GM21717 (cell line): ENCODE measurements around the gene TRIM25.
"Not testable (repeated sequence)": the region's sequence is repeated elsewhere in the genome, so short reads cannot be mapped to it uniquely, and the experiment has no call there.

Experiments used
- ATAC-seq: cut with Tn5 transposase; IDR thresholded peaks from one replicate; pipeline ENCODE4 v1.9.1; 2021; ENCODE audit warnings: mild to moderate bottlenecking, moderate library complexity; ENCODE audit not compliant: unreplicated experiment

The TRIM25 gene, protein sequence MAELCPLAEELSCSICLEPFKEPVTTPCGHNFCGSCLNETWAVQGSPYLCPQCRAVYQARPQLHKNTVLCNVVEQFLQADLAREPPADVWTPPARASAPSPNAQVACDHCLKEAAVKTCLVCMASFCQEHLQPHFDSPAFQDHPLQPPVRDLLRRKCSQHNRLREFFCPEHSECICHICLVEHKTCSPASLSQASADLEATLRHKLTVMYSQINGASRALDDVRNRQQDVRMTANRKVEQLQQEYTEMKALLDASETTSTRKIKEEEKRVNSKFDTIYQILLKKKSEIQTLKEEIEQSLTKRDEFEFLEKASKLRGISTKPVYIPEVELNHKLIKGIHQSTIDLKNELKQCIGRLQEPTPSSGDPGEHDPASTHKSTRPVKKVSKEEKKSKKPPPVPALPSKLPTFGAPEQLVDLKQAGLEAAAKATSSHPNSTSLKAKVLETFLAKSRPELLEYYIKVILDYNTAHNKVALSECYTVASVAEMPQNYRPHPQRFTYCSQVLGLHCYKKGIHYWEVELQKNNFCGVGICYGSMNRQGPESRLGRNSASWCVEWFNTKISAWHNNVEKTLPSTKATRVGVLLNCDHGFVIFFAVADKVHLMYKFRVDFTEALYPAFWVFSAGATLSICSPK

DNA sequence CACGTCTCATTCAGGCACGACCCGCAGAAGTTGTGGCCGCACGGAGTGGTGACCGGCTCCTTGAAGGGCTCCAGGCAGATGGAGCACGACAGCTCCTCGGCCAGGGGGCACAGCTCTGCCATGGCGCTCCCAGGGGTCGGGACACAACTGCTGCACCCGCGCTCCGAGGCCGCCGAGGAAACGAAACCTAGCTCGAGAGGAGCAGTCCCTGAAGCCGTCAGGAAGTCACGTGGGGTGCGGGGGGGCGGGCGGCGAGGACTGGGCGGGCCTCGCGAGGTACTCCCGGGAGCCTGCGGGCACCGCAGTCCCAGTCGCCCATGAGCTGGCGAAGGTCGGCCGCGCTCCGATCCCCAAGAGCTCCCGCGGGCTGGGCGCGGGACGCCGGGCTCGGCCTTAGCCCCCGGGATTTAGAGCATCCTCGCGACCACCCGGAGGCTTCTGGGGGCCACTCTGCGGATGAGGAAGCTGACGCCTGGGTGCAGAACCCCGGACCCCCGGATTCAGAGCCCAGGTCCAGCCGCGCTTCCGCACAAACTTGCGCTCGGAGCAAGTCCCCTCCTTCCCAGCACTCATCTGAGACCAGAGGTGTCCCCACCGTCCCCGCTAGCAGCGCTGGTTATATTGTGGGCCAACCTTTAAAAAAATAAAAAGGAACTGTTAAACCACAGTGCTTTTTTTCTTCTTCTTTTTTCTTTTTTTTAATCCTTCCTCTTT lies at the start of gene TRIM25:
TSS of gene TRIM25 (minus strand) at position 183 of the 714 bp plus-strand sequence. CDS start at position 122, 61 bp downstream.
- peak; percentile 76 for ATAC-seq

DNA sequence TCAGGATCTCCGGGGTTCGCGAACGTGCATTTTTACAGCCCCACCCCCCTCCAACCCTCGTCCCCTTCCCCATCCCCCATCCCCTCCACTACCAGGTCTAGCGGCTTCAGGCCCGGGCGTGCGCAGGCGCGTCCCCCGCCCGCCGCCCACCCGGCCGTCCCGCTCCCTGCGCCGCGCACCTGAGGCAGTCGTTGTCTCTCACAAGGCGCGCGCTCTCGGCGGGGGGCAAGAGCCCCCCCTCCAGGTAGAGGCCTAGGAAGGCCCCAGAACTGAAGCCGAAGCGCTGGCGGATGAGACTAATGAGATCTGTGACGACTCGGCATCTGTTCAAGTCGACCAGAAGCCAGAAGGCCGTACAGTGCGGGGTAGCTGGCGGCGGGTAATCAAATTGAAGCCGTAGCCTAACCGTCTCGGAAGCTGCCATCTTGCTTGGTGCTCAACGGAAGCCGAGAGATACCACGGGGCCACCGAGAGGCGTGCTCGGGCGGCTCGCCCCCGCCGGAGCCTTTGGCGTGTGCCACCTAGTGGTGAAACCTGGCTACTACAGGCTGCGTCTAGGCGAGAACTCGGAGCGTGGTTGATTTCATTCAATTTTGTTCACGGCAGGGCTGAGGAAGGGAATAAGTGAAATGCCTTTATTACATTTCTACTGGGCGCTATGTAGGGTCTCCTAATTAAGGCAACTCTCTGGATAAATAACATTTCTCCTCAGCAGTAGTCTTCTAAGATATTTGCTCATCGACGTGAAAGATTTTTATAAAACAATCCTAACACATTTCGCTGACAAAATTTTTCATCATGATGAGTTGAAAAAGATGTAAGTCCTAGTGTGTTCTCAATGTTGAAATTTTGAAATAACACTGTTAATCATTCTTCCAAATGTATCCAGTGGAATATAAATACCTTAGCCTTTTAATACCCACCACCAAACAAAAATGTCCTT lies 47.0 kb upstream of the TRIM25 start, which contains the start of gene COIL:
TSS of gene COIL (minus strand) at position 455 of the 943 bp plus-strand sequence. CDS start at position 424, 31 bp downstream.
- peak; percentile 94 for ATAC-seq

DNA sequence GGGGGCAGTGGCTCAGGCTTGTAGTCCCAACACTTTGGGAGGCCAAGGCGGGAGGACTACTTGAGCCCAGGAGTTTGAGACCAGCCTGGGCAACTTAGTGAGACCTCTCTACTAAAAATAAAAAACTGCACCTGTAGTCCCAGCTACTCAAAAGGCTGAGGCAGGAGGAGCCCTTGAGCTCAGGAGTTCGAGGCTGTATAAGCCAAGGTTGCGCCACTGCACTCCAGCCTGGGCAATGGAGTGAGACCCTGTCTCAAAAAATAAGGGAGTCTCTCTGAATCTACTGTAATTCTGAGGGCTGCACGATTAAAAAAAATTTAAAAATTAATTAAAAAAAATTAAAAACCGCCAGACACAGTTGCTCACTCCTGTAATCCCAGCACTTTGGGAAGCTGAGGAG lies 43.1 kb upstream of the TRIM25 start:
- ATAC-seq, result no peak

DNA sequence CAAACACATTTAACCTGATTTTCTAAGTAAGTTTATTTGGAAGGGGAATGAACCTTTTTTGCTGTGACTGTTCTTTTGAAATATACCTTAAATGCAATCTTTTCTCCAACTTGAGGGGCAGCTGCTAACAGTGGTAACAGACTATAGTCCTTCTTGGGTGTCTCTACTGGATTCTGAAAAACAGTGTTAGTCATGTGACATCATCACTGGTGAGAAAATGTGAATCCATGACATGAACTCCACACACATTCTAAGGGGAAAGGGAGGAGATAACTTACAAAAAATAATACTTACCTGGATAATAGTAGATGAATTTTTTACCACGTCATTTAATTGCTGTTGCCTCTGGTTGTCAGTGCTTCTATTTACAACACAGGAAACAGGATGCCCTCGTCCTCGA lies 35.7 kb upstream of the TRIM25 start:
- no peak for ATAC-seq

DNA sequence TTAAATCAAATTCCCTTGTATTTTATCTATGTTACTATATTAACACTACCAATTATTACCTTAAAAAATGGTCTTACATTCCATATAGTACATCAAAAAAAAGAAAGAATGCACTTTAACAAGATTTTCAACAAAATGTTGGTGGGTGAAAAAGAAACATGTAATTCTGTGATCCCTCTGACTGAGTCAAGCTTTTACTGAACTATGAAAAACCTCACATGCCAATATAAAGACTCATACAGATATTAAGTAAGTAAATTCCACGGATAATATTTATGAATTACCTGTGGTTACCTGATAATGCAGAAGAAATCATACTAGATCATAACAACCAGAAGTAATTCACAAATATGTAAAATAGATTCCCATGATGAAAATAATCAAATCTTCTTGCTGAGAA lies 34.6 kb upstream of the TRIM25 start:
- no peak for ATAC-seq

DNA sequence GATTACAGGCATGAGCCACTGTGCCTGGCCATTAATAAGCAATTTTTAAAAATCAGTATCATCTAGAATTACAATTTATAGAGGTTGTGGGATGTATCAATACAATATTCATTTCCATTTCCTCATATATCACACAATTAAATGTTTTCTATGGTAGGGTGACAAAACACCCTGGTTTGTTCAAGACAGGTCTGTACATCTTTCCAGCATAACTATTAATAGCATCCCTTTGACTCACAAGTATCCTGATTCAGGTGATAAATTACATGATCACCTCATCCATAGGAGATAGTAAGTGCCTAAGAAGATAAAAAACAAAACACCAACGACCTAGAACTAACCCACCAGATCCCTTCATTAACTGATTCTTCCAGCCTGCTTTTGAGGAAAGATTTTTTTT lies 33.9 kb upstream of the TRIM25 start:
- ATAC-seq, result no peak

DNA sequence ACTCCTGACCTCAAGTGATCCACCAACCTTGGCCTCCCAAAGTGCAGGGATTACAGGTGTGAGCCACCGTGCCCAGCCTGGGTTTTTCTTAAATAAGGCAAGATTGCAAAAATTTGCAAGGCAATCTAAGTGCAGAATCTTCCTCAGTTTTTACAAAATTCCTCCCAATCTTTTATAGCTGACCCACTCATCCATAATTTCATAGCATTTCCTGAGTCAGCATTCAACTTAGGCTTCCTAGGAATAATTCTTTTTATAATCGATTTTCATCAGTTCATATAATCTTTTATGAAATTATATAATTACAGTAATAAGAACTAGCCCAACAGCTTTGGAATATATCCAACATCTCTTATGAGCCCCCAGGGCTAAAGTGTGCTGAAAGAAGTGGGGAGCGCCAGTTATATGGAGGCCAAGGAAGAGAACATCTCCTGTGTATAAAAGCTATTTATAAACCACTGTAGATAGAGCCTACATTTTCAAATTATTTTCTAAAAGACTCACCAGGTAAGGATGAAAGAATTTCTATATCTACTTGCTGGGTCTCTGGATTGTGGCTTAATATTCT lies 32.2 kb upstream of the TRIM25 start:
- no peak for ATAC-seq

DNA sequence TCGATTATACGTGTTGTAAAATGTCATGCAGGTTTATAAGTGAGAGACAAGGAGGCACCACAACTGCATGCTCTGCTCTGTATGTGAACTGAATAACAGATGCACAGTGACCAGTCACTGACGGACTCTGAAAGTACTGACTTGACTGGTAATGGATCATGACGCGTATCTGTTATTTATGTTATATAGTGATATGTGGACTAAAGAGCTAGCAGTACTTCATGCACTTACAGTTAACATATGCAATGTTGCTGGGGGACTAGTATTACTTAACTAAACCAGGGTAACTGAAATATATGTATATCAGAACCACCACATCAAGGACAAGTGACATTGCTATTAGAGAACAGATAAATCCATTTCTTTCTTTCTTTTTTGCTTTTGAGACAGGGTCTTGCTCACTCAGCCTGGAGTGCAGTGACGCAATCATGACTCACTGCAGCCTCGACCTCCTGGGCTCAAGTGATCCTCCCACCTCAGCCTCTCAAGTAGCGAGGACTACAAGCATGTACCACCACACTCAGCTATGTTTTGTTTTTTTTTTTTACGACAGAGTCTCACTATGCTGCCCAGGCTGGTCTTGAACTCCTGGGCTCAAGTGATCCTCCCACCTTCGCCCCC lies 29.8 kb upstream of the TRIM25 start:
- no peak for ATAC-seq

DNA sequence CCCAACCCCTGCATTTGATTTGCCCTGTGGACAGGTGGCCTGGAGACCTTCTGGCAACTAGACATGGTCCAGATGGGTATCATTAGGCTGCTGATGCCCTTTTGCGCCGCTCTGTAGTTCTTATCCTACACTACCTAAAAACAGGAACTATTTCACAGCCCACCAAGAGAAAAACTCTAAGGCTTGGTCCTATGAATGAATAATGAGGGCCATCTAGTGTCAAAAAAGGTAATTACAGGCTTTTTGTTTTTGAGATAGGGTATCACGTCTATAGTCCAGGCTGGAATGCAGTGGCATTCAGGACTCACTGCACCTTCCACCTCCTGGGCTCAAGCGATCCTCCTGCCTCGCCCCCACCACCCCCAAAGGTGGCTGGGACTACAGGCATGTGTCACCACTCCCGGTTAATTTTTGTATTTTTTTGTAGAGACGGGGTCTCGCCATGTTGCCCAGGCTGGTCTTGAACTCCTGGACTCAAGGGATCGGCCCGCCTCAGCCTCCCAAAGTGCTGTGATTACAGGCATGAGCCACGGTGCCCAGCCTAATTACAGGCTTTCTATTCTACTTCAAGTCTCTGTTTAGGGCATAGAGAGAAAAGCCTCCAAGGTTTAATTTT lies 26.1 kb upstream of the TRIM25 start:
- ATAC-seq, result no peak

DNA sequence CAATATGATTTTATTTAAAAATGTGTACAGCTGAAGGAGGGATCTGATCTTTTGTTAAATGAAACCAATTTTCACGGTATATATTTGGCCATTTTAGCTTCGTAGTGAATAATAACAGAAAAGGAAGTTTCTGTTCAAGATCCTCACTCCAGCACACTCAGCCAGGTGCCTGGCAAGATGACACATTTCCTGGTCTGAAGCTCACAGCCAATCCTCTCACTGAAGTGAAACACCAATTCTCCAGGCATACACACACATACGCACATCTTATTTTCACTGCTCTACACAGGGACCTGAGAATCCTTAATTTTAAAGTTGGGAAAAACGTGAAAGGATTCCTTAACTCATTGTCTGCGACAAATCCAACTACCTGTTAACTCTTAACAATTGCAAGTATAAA lies 24.4 kb upstream of the TRIM25 start:
- ATAC-seq, result not testable (repeated sequence)

DNA sequence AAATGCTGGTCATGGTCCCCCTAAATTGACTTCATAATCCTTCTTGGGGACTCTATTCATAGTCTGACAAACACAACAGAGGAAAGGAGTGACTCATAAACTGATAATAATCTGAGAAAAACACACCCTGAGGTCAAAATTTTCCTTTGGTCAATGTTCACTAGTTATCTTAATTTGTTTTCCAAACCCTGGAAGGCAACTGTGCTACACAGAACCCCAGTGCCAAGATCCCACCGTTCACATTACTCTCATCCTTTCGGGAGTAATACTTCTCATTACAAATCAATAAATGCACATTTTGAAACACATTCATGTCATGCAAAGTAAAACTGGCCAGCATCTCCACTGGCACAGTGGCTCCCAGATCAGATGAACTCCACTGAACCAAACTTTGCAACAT lies 23.8 kb upstream of the TRIM25 start:
- no peak for ATAC-seq

DNA sequence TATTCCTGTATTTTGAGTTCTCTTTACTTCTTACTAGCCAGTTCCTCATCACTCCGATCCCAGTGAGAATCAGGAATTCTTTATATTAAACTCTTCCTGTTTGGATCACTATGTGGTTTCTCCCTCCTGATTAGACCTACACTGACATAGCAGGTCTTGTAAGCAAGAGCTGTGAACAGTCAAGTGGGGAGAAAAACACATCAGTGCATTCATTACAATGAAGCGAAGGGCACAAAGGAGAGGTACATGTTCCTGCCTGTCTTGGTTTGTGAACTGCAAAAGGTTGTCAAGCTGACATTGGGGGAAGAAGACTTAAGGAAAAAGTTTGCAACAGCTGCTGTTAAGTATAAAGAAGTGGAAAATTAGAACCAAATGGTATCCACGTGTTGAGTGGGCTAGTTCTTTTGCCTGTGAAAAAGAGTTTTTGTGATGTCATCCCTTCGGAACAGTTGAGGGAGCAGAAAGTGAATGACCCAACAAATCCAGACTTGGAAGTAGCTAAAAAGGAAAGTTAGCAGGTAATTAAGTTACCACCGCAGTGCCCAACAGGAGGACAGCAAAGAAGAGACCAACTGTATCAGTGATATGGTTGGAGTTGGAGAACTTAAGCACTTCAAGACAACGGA lies 23.0 kb upstream of the TRIM25 start:
- ATAC-seq, result no peak

DNA sequence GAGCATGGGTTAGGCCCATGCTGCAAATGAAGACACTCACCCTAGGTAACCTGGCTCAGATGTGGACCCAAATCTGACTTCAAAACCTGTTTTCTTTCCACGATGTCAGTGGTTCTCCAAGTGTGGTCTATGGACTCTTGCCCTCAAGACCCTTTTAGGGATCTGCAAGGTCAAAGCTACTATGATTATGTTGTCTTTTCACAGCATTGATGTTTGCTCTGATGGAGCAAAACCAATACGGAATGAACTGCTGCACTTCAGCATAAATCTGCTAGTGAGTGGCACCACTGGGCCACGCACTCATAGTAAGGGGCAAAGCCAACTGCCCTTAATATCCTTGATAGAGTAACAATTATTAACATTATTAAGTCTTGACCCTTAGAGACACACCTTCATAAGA lies 21.6 kb upstream of the TRIM25 start:
- ATAC-seq, result no peak

DNA sequence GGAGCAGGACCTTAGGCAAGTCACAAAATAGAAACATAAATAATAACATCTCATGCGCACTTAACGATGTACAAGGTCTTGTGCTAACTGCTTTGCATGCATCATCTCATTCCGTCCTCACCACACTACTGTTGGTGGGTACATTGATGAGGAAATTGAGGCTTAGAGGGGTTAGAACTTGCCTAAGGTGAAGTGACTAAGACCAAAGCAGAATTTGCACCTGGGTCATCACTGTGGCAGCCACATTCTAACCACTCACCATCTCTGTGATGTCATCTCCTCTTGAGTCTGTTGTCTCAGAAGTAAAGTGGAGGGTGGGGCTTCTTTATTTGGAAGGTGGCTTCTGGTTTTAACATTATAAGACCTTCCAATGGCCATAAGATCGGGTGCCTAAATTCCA lies 20.4 kb upstream of the TRIM25 start:
- ATAC-seq, result no peak

DNA sequence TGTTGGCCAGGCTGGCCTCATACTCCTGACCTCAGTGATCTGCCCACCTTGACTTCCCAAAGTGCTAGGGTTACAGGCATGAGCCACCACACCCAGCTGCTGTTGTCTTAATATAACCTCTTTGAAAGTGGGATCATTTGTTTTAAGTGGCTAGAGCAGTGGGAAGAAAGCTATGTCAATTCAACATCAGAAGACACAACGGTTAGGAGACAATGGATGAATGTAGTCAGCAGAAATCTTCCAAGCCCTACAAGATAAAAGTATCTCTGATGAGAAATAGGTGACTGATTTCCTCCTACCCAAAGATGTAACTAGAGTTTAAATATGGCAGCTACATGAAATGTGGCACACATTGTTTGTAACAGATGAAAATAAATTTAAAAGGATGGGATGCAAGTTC lies 20.0 kb upstream of the TRIM25 start:
- ATAC-seq, result no peak

DNA sequence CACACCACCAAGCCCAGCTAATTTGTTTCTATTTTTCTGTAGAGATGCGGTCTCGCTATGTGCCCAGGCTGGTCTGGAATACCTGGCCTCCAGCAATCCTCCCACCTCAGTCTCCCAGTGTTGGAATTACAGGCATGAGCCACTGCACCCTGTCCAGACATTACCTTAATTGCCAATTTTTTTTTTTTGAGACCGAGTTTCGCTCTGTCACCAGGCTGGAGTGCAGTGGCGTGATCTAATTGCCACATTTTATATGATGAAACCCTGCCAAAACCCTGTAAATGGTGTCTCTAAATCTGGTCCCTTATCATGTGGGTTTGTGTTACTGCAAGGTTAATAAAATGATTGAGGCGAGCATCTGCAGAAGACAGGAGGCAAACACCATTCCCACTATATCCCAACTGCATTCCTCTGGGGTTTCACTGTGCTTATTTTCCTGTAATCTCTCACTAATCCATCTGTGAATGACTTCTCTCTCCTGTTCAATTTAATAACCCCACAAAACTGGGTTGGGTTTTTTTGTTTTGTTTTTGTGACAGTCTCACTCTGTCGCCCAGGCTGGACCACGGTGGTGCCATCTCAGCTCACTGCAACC lies 19.4 kb upstream of the TRIM25 start:
- ATAC-seq, result no peak

DNA sequence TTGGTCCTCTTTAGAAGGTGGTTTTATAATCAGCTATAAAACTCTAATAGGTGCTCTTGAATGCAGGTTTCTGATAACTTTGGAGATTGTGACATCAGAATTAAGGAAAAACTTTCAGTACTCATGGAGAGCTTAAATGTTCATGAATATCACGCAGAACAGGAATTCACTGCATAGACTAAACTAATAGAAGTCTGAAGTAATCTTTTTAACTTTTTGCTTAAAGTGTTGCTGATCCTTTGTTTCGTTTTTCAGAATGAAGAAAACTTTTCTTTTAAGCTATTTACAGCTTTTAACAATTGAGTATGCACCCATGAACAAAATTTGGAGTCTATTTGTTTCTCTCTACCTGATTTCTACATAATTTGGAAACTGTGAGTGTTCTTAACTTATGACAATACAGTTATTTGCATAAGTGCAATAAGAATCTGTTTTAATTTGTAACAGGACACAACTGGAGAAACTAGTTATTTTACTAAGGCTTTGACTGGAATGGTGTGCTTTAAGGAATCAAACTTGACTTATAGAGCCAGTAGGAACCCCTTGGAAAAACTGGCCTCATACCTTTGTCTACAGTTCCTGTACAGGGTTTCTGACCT lies 17.0 kb upstream of the TRIM25 start:
- no peak for ATAC-seq

DNA sequence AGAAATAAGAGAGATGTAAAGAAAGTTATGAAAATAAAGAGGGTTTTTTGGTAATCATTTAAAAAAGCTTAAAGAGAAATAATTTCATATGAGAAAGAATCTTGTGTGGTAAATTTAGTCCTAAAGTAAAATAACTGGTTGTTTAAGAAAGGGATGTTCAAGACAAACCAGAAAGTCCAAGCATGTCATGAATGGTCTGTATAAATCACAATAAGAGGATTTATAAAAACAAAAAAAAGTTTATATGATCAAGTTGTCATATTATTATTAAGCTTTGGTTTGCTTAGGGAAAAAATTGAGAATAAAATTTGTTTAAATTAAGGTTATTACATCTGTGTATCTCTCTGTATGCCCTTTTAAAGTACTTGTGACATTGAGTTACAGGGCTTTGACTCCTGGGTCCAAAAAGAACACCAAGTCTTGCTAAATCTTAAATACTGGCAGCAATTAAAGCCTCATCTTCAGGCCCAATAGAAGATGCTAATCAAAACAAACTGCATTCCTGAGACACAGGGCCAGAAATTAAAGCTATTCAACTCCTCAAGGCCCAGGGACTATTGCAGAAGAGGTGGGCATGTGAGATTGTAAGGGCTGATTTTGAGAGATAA lies 15.6 kb upstream of the TRIM25 start:
- no peak for ATAC-seq
